GM12873 (cell line): Measurements from ENCODE around the gene S1PR3.

Source experiments
- CTCF ChIP-seq: IDR thresholded peaks from 2 replicates; pipeline ENCODE4 v1.5.1; 2012; ENCODE audit warnings: low read depth, mild to moderate bottlenecking, moderate library complexity, low read length, control low read depth; ENCODE audit not compliant: insufficient read depth; ENCODE audit errors: missing control alignments

S1PR3 gene

GRCh38 chr9:88991066-88992034, at the start of gene S1PR3:
Gene S1PR3 (plus strand): TSS chr9:88991468. CDS start chr9:89001201, 9,733 bp downstream.
- TF ChIP-seq CTCF: no peak

GRCh38 chr9:88942411-88942810, 48.9 kb upstream of the S1PR3 start:
- no peak for TF ChIP-seq CTCF

- no peak for TF ChIP-seq CTCF
Observed at GRCh38 chr9:88945636-88946333, 45.5 kb upstream of the S1PR3 start.

GRCh38 chr9:88947581-88948573, 43.4 kb upstream of the S1PR3 start:
- no peak for TF ChIP-seq CTCF

GRCh38 chr9:88949425-88949824, 41.8 kb upstream of the S1PR3 start:
- TF ChIP-seq CTCF: no peak

GRCh38 chr9:88949961-88950340, 41.3 kb upstream of the S1PR3 start:
- TF ChIP-seq CTCF: no peak
